ENCODE measurements around the gene KSR1. TPM values are rescaled to one million over a fixed set of nuclear protein-coding genes. Genes with fewer than 3 reads are reported as not detected.
"Not testable (repeated sequence)": the region's sequence is repeated elsewhere in the genome, so short reads cannot be mapped to it uniquely, and the experiment has no call there.

KSR1 gene
- total RNA-seq, 1 donor from 2014 or later: 9.5 TPM

GRCh38 chr17:27622986-27623385 lies 166.7 kb downstream of the KSR1 start:
- intact Hi-C loops (cut with DNase I): no loop called here
- peak; percentile 70 for ATAC-seq
- DNase-seq (ENCODE audit: missing footprints): no peak

DNA sequence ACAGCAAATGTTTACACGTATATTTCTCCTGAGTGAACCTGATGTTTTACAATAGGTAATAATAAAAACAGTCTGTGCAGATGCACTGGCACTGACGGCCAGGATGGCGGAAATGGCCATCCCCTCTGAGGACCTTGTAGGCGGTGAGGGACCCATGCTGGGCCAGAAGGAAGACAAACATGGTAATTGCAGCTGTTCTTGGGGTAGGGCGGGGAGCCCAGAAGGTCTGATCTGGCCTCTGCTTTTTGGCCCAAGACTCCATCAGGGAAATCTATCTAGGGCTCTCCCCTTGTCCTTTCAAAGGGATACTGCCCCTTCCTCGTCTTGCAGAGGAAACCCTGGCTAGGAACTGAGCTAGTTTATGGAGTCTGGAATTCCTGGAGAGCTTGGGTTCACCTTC lies 167.4 kb downstream of the KSR1 start:
- DNase-seq (ENCODE audit: missing footprints) (no peak), ATAC-seq (peak; percentile 86)
- intact Hi-C loops (cut with DNase I): no loop called here

DNA sequence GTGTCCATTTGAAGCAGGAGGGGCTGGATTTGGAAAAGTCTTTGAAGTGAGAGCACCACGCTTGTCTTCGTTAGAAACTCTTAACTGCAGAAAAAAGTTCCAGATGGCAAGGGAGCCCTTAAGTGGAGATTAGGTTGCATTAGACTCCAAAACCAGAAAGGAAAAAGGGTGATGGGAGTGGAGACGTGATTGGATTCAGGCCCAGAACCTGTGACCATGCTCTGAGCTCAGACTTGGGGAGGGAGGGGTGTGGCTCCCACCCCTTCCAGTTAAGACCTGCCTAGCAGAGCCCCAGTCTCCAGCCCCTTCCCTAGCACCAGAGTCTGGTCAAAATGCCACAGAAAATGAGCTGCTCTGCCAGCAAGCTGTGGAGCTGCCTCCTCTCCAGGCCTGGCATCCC lies 168.3 kb downstream of the KSR1 start:
- DNase-seq (ENCODE audit: missing footprints): no peak
- ATAC-seq: no peak
- intact Hi-C loops (cut with DNase I): no loop called here

- ATAC-seq: no peak
- no peak for DNase-seq (ENCODE audit: missing footprints)
- intact Hi-C loops (cut with DNase I): no loop called here
These were observed 169.6 kb downstream of the KSR1 start for GRCh38 chr17:27625856-27626255.

- intact Hi-C loops (cut with DNase I): no loop called here
- DNase-seq (ENCODE audit: missing footprints) (no peak), ATAC-seq (no peak)
These were observed 171.3 kb downstream of the KSR1 start for GRCh38 chr17:27627514-27627913.

DNA sequence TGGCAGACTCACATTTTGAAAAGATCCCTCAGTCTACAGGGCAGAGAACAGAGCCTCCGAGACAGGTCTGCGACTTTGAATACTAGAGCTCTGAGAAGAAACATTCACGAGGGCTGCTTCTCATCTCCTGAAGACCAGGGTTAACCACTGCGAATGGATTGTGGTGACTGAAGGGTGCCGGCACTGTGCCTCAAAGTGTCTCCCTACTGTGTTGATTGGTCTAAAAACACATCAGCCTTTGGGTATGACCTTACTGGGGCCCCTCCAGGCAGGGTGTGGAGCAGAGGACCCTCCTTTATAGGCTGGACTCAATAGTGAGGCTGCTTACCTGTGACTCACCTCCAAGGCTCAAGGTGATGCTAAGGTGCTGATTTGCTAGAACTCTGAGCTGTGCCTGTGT lies 172.1 kb downstream of the KSR1 start:
- no peak for ATAC-seq
- DNase-seq (ENCODE audit: missing footprints): no peak
- intact Hi-C loops (cut with DNase I): no loop called here

DNA sequence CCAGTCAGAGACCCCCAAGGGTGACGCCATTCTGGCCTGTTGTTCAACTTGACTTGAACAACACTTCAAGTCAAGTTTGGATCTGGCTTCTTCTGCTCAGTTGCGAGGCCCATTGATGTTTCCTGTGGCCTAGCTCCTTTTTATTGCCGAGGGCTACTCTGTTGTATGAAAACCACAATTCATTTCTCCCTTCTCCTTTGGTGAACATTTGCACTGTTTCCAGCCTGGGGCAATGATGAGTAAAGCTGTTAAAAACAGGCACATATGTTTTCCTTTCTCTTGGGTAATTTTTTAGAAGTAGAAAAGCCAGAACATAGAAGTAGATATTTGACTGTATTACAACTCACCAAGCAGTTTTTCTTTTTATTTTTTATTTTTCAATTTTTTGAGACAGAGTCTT lies 173.0 kb downstream of the KSR1 start:
- intact Hi-C loops (cut with DNase I); DNase-seq (ENCODE audit: missing footprints); ATAC-seq: not testable (repeated sequence)

GRCh38 chr17:27630607-27631410 lies 174.6 kb downstream of the KSR1 start, which contains the start of gene LGALS9:
LGALS9 (plus strand) TSS chr17:27631188; CDS start chr17:27631266, 78 bp downstream.
- ATAC-seq (peak; percentile 11), DNase-seq (ENCODE audit: missing footprints) (no peak)
- intact Hi-C loops (cut with DNase I): no loop called here

- ATAC-seq (no peak), DNase-seq (ENCODE audit: missing footprints) (no peak)
- intact Hi-C loops (cut with DNase I): no loop called here
These were observed 175.1 kb downstream of the KSR1 start for GRCh38 chr17:27631411-27631760.

DNA sequence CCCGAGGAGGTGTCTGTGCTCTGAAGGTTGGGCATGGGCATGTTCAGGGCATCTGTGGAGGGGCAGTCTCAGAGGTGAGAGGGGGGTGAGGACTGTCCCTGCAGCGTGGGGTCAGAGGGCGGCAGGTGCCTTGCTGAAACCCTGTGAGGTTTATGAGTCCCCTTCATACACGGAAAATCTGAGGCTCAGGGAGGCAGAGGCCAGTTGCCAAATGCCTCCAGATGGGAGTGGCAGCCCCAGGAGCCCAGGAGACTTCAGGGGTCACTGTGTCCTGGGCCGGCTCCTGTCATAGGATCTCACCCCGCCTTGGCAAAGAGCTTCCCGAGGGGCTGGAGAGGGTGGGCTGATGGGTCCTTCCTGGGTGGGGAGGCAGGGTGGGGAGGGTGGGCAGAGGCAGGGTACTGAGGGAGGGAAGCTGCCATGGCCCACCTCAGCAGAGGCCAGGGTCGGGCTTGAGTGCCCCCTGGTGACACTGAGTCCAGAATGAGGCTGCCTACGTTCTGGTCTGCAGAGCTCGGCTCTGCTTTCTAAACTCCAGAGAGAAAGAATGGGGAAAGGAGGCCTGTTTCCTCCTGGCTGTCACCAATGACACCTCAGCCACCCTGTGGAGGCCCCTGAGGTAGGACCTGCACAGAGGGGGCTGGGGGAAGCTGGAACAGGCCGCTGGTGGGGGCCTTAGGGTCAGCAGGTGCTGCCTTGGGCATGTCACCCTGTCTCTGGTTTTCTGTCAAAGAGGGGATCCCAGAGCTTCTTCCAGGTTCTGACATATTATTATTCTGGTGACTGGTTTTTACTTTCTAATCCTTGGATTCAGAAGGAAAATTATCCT lies 175.9 kb downstream of the KSR1 start:
- ATAC-seq (no peak), DNase-seq (ENCODE audit: missing footprints) (no peak)
- intact Hi-C loops (cut with DNase I): no loop called here

GRCh38 chr17:27632766-27633165 lies 176.5 kb downstream of the KSR1 start:
- peak; percentile 93 for ATAC-seq
- intact Hi-C loops (cut with DNase I): not testable (repeated sequence)
- DNase-seq (ENCODE audit: missing footprints): peak; percentile 90

DNA sequence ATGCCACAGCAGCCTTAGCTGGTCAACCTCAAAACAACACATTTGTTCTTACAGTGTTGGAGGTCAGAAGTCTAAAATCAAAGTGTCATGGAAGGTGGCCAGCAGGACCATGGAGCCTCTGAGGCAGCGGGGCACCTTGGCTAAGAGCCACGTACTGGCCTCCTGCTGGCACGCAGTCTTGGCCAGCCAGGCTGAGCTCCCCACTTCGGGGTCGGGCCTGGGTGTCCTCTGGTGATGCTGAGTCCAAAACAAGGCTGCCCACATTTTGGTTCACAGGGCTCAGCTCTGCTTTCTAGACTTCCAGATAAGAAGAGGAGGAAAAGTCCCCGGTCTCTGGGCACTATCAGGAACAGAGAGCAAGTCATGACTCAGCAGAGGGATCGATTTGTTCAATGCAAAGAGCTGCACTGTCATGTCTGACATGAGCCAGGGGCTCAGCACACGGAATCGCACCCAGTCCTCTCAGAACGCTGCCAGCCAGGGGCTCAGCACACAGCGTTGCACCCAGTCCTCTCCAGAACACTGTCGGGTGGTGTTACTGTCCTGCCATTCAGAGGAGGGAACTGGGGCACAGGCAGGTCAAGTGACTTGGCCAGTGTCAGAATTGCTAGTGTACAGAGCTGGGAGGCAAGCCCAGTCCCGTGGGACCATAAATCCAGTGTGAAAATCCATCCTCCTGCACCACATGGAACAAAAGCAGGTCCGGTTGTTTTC lies 177.2 kb downstream of the KSR1 start:
- intact Hi-C loops (cut with DNase I): no loop called here
- no peak for DNase-seq (ENCODE audit: missing footprints)
- ATAC-seq: peak; percentile 59

DNA sequence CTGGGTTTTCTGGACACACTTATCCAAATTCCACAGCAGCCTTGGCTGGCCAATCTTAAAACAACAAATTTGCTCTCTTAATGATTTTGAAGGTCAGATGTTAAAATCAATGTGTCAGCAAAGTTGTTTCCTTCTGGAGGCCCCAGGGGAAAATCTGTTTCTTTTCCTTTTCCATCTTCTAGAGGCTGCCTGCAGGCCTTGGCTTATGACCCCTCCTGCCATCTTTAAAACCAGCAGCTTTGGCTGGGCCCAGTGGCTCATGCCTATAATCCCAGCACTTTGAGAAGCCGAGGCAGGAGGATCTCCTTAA lies 177.7 kb downstream of the KSR1 start:
- intact Hi-C loops (cut with DNase I): no loop called here
- ATAC-seq (no peak), DNase-seq (ENCODE audit: missing footprints) (no peak)

DNA sequence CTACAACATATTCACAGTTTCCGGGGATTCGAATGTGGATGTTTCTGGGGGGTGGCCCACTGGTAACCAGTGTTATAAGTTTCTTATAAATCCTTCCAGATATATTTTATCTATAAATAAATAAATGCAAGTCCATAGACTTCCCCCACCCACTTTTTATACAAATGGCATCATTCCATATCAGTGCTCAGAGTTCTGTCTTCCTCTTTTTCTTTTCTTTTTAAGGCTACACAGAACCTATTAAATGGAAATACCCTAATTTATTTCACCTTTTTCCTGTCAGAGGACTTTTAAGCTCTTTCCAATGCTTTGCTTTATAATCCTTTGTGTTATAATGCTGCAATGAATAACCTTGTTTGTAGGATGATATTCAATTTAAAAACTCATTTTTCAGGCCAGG lies 178.5 kb downstream of the KSR1 start:
- intact Hi-C loops (cut with DNase I): no loop called here
- no peak for ATAC-seq

DNA sequence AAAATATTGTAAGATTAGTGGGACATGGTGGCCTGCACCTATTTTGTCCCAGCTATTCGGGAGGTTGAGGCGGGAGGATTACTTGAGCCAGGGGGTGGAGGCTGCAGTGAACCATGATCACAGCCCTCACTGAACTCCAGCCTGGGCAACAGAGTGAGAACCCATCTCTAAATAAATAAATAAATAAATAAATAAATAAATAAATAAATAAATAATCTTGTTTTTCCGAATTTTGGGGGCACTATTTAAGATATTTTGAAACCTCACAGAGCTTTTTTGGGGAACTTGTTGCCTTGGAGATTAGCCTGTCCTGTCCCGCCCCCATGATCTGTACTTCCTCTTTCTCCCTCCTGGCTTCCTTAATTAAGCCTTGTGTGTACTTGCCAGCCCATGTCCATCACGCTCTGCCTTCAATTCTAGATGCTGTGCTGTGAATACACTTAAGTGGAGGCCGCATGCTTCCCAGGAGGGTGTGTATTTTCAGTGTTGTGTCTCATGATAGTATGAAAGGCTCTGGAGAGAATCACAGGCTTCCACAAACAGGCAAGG lies 179.1 kb downstream of the KSR1 start:
- intact Hi-C loops (cut with DNase I): no loop called here
- ATAC-seq: no peak
- DNase-seq (ENCODE audit: missing footprints): no peak

More for the DNA sequence above, 178.5 kb downstream of the KSR1 start:
- no peak for DNase-seq (ENCODE audit: missing footprints)

DNA sequence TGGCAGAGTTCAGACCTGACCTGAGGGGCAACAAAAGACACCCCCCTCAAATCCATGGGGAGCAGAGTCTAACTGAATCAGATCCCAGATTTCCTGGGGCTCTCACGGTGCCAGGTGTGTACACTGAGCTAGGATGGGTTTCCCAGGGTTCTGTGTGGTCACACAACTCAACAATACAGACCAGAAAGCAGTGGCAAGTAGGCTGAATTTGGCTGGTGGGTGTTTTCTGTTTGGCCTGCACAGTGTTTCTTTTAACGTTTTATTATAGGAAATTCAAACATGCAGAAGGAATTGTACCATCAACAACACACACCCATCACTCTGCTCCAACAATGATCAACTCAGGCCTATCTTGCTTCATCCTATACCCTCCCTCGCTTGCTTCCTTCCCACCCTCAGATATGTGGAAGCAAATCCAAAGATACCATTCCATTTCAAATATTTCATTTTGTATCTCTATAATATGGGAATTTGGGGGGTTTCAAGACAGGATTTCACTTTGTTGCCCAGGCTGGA lies 179.8 kb downstream of the KSR1 start:
- DNase-seq (ENCODE audit: missing footprints); ATAC-seq; intact Hi-C loops (cut with DNase I): not testable (repeated sequence)

DNA sequence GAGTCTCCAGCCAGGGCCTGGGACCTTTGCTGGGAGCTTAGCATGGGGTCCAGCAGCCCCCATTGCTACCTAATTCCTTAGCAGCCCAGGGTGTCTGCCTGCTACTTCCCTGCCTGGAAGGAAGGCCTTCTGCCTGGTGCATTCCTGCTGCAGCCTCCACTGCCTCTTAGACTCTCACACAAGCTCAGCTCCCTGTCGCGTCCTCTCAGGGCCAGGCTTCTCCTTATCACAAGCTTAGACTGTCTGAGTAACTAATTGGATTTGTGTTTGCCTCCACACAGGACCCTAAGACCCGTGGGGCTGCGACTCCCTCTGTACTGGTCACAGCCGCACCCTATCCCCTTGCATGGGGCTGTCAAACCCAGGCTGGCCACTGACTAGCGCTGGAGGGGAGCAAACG lies 181.6 kb downstream of the KSR1 start:
- DNase-seq (ENCODE audit: missing footprints); intact Hi-C loops (cut with DNase I); ATAC-seq: not testable (repeated sequence)

DNA sequence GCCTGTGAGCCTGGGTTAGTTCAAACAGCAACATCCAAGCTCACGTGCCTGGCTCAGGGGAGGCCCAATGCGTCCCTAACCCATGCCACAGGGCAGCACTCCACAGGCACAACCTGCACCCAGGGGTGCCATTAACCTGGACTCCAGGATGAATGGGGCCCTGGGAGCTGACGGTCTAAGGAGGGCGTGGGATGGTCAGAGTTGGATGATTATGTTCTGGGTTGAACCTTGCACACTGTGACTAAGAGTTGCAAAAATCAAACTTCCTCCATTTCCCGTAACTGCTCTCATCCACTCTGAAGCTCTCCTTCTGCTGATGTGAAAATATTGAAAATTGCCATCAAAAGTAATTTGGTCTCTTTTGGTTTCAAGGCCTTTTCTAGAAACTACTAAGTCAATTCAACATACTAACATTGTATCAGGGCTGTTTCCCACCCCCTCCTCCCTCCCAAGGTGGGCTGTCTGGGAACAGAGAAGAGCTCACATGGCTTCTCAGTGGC lies 182.2 kb downstream of the KSR1 start:
- DNase-seq (ENCODE audit: missing footprints); intact Hi-C loops (cut with DNase I); ATAC-seq: not testable (repeated sequence)

DNA sequence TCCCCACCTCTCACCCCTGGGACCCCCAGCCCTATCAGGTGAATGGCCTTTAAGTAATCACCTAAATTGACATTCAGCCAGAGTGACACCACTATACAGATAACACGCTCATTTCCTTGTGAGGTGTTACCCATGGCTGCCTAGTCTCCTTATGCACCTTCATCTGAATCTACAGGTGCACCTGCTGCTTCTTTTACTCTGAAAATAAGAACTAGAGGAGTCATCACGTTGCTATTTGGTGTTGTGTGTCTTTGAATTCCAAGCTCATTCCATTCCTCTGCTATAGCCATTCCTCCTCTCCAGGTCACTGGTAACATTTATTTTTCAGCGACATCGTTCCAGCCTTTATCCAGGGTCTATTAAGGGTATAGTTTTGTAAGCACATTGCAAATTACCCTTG lies 184.5 kb downstream of the KSR1 start:
- no peak for DNase-seq (ENCODE audit: missing footprints)
- intact Hi-C loops (cut with DNase I): no loop called here
- no peak for ATAC-seq
